ENCODE data around the gene SLITRK1. TPM values are rescaled to one million over a fixed set of nuclear protein-coding genes. Genes with fewer than 3 reads are reported as not detected.
A peak's percentile ranks its signal among the peaks of the same experiment; 100 is the strongest.

The SLITRK1 gene
- 10 to 100 TPM; 10.1 to 33.7 TPM for total RNA-seq
- polyA plus RNA-seq (ENCODE audit: insufficient read length in 2 of 2) = 10 to 100 TPM; 31.7 to 36.1 TPM
- long read RNA-seq, donor 1, full-length matches to known transcripts = 56 of 56 reads
- long read RNA-seq, donor 1, partial matches to known transcripts = 0 of 56 reads
- long read RNA-seq, donor 1, other reads (novel, unspliced or antisense) = 0 of 56 reads
- long read RNA-seq, donor 2, full-length matches to known transcripts = 27 of 27 reads
- long read RNA-seq, donor 2, partial matches to known transcripts = 0 of 27 reads
- long read RNA-seq, donor 2, other reads (novel, unspliced or antisense) = 0 of 27 reads
- long read RNA-seq, donor 3, full-length matches to known transcripts = 29 of 29 reads
- long read RNA-seq, donor 3, partial matches to known transcripts = 0 of 29 reads
- long read RNA-seq, donor 3, other reads (novel, unspliced or antisense) = 0 of 29 reads
- long read RNA-seq, donor 4 = 0 reads

GRCh38 chr13:83881917-83882605 is at the start of gene SLITRK1:
Gene SLITRK1, minus strand, starts transcription at chr13:83882474. Its CDS starts 967 bp downstream, at chr13:83881507.
- WGBS (ENCODE audit: insufficient coverage) = 0% methylated on average over 17 of the region's 32 CpGs
- Histone ChIP-seq H3K27ac (ENCODE audit: low read depth, low read length) (peak within 1 kb of the TSS; percentile 78), H3K4me3 (ENCODE audit: low read depth, low read length) (peak within 1 kb of the TSS; percentile 70), H3K4me1 (ENCODE audit: control insufficient read depth, insufficient read depth, low read length) (peaks cover 23% of the 10 kb centered on the region), H3K9me3 (ENCODE audit: control insufficient read depth, insufficient read depth, low read length) (no peaks in the 10 kb centered on the region), H3K36me3 (ENCODE audit: control insufficient read depth, insufficient read depth, low read length) (no peaks in the 10 kb centered on the region), H3K27me3 (ENCODE audit: control insufficient read depth, insufficient read depth, low read length) (peaks cover 14% of the 10 kb centered on the region)
- peak in 3 of 6 donors; percentile 79 to 97 (median 93) for DNase-seq (ENCODE audit: low read depth in 4 of 6, low spot score in 6 of 6)

- DNase-seq (ENCODE audit: low read depth in 4 of 6, low spot score in 6 of 6) = no peak
- no peaks in the 10 kb centered on the region for H3K4me1 ChIP-seq (ENCODE audit: control insufficient read depth, insufficient read depth, low read length)
- H3K36me3 ChIP-seq (ENCODE audit: control insufficient read depth, insufficient read depth, low read length) = no peaks in the 10 kb centered on the region
- no peak overlapping the region for H3K27ac ChIP-seq (ENCODE audit: low read depth, low read length)
- no peaks in the 10 kb centered on the region for H3K9me3 ChIP-seq (ENCODE audit: control insufficient read depth, insufficient read depth, low read length)
- no peaks in the 10 kb centered on the region for H3K27me3 ChIP-seq (ENCODE audit: control insufficient read depth, insufficient read depth, low read length)
- no peak overlapping the region for H3K4me3 ChIP-seq (ENCODE audit: low read depth, low read length)
- WGBS (ENCODE audit: insufficient coverage) = 75% methylated on average over 2 of the region's 4 CpGs
These were observed 46.9 kb upstream of the SLITRK1 start for GRCh38 chr13:83929157-83929556.

GRCh38 chr13:83919775-83920174 is 37.5 kb upstream of the SLITRK1 start:
- Histone ChIP-seq H3K27me3 (ENCODE audit: control insufficient read depth, insufficient read depth, low read length) (no peaks in the 10 kb centered on the region), H3K4me1 (ENCODE audit: control insufficient read depth, insufficient read depth, low read length) (no peaks in the 10 kb centered on the region), H3K36me3 (ENCODE audit: control insufficient read depth, insufficient read depth, low read length) (no peaks in the 10 kb centered on the region), H3K27ac (ENCODE audit: low read depth, low read length) (no peak overlapping the region), H3K4me3 (ENCODE audit: low read depth, low read length) (no peak overlapping the region), H3K9me3 (ENCODE audit: control insufficient read depth, insufficient read depth, low read length) (no peaks in the 10 kb centered on the region)
- DNase-seq (ENCODE audit: low read depth in 4 of 6, low spot score in 6 of 6) = no peak
- WGBS (ENCODE audit: insufficient coverage) = 83% methylated on average over 2 of the region's 6 CpGs

- H3K27me3 ChIP-seq (ENCODE audit: control insufficient read depth, insufficient read depth, low read length) = no peaks in the 10 kb centered on the region
- no peaks in the 10 kb centered on the region for H3K4me1 ChIP-seq (ENCODE audit: control insufficient read depth, insufficient read depth, low read length)
- no peaks in the 10 kb centered on the region for H3K36me3 ChIP-seq (ENCODE audit: control insufficient read depth, insufficient read depth, low read length)
- no peak overlapping the region for H3K27ac ChIP-seq (ENCODE audit: low read depth, low read length)
- H3K4me3 ChIP-seq (ENCODE audit: low read depth, low read length) = no peak overlapping the region
- WGBS (ENCODE audit: insufficient coverage) = 94% methylated on average over 2 of the region's 4 CpGs
- DNase-seq (ENCODE audit: low read depth in 4 of 6, low spot score in 6 of 6) = no peak
- no peaks in the 10 kb centered on the region for H3K9me3 ChIP-seq (ENCODE audit: control insufficient read depth, insufficient read depth, low read length)
These were observed 32.1 kb upstream of the SLITRK1 start for GRCh38 chr13:83914368-83914767.

GRCh38 chr13:83907196-83907989 is 25.1 kb upstream of the SLITRK1 start:
- Histone ChIP-seq H3K27ac (ENCODE audit: low read depth, low read length) (no peak overlapping the region), H3K4me3 (ENCODE audit: low read depth, low read length) (no peak overlapping the region), H3K9me3 (ENCODE audit: control insufficient read depth, insufficient read depth, low read length) (no peaks in the 10 kb centered on the region), H3K27me3 (ENCODE audit: control insufficient read depth, insufficient read depth, low read length) (no peaks in the 10 kb centered on the region), H3K4me1 (ENCODE audit: control insufficient read depth, insufficient read depth, low read length) (no peaks in the 10 kb centered on the region), H3K36me3 (ENCODE audit: control insufficient read depth, insufficient read depth, low read length) (no peaks in the 10 kb centered on the region)
- WGBS (ENCODE audit: insufficient coverage) = 92% methylated on average over 18 of the region's 25 CpGs
- no peak for DNase-seq (ENCODE audit: low read depth in 4 of 6, low spot score in 6 of 6)

GRCh38 chr13:83906240-83906820 is 24.1 kb upstream of the SLITRK1 start:
- H3K4me1 ChIP-seq (ENCODE audit: control insufficient read depth, insufficient read depth, low read length) = no peaks in the 10 kb centered on the region
- no peaks in the 10 kb centered on the region for H3K36me3 ChIP-seq (ENCODE audit: control insufficient read depth, insufficient read depth, low read length)
- H3K27me3 ChIP-seq (ENCODE audit: control insufficient read depth, insufficient read depth, low read length) = no peaks in the 10 kb centered on the region
- H3K27ac ChIP-seq (ENCODE audit: low read depth, low read length) = no peak overlapping the region
- H3K9me3 ChIP-seq (ENCODE audit: control insufficient read depth, insufficient read depth, low read length) = no peaks in the 10 kb centered on the region
- 98% methylated on average over 25 of the region's 25 CpGs for WGBS (ENCODE audit: insufficient coverage)
- no peak for DNase-seq (ENCODE audit: low read depth in 4 of 6, low spot score in 6 of 6)
- H3K4me3 ChIP-seq (ENCODE audit: low read depth, low read length) = no peak overlapping the region

- no peaks in the 10 kb centered on the region for H3K27me3 ChIP-seq (ENCODE audit: control insufficient read depth, insufficient read depth, low read length)
- no peaks in the 10 kb centered on the region for H3K36me3 ChIP-seq (ENCODE audit: control insufficient read depth, insufficient read depth, low read length)
- DNase-seq (ENCODE audit: low read depth in 4 of 6, low spot score in 6 of 6) = no peak
- no peak overlapping the region for H3K4me3 ChIP-seq (ENCODE audit: low read depth, low read length)
- whole genome bisulfite sequencing (ENCODE audit: insufficient coverage) = 63% methylated on average over 2 of the region's 5 CpGs
- H3K9me3 ChIP-seq (ENCODE audit: control insufficient read depth, insufficient read depth, low read length) = no peaks in the 10 kb centered on the region
- no peak overlapping the region for H3K27ac ChIP-seq (ENCODE audit: low read depth, low read length)
- H3K4me1 ChIP-seq (ENCODE audit: control insufficient read depth, insufficient read depth, low read length) = no peaks in the 10 kb centered on the region
These were observed 23.4 kb upstream of the SLITRK1 start for GRCh38 chr13:83905641-83906040.

- 36% methylated on average over 1 of the region's 3 CpGs for WGBS (ENCODE audit: insufficient coverage)
- H3K27ac ChIP-seq (ENCODE audit: low read depth, low read length) = no peak overlapping the region
- H3K4me3 ChIP-seq (ENCODE audit: low read depth, low read length) = no peak overlapping the region
- H3K4me1 ChIP-seq (ENCODE audit: control insufficient read depth, insufficient read depth, low read length) = no peaks in the 10 kb centered on the region
- H3K27me3 ChIP-seq (ENCODE audit: control insufficient read depth, insufficient read depth, low read length) = no peaks in the 10 kb centered on the region
- no peak for DNase-seq (ENCODE audit: low read depth in 4 of 6, low spot score in 6 of 6)
- no peaks in the 10 kb centered on the region for H3K9me3 ChIP-seq (ENCODE audit: control insufficient read depth, insufficient read depth, low read length)
- H3K36me3 ChIP-seq (ENCODE audit: control insufficient read depth, insufficient read depth, low read length) = no peaks in the 10 kb centered on the region
These were observed 13.8 kb upstream of the SLITRK1 start for GRCh38 chr13:83895994-83896580.

GRCh38 chr13:83890358-83890757 is 8.1 kb upstream of the SLITRK1 start:
- DNase-seq (ENCODE audit: low read depth in 4 of 6, low spot score in 6 of 6) = no peak
- no peaks in the 10 kb centered on the region for H3K36me3 ChIP-seq (ENCODE audit: control insufficient read depth, insufficient read depth, low read length)
- no peak overlapping the region for H3K27ac ChIP-seq (ENCODE audit: low read depth, low read length)
- no peaks in the 10 kb centered on the region for H3K27me3 ChIP-seq (ENCODE audit: control insufficient read depth, insufficient read depth, low read length)
- WGBS (ENCODE audit: insufficient coverage) = 90% methylated on average over 3 of the region's 3 CpGs
- no peak overlapping the region for H3K4me3 ChIP-seq (ENCODE audit: low read depth, low read length)
- H3K4me1 ChIP-seq (ENCODE audit: control insufficient read depth, insufficient read depth, low read length) = no peaks in the 10 kb centered on the region
- no peaks in the 10 kb centered on the region for H3K9me3 ChIP-seq (ENCODE audit: control insufficient read depth, insufficient read depth, low read length)

All from spinal cord (tissue), 10 donors.